ENCODE results near the gene MYT1. TPM values are rescaled to one million over a fixed set of nuclear protein-coding genes. Genes with fewer than 3 reads are reported as not detected.
A peak's percentile ranks its signal among the peaks of the same experiment; 100 is the strongest.

MYT1 gene
- total and polyA plus RNA-seq, 2 of the 13 experiments (the other 11 are each of a cell fraction or from before 2014, with no cell fraction given), result 0.58 to 2.5 TPM

- Histone ChIP-seq H3K27ac (ENCODE audit: extremely low read length, insufficient read depth, low read length) (no peak overlapping the region), H3K9me3 (ENCODE audit: low read length) (no peaks in the 10 kb centered on the region), H3K4me2 (ENCODE audit: low read depth, low read length) (no peak overlapping the region), H3K36me3 (replicated peaks in 1 of 2; ENCODE audit: control insufficient read depth in 1 of 2, insufficient read depth in 2 of 2, low read length in 2 of 2) (no peaks in the 10 kb centered on the region), H3K27me3 (ENCODE audit: control insufficient read depth in 1 of 2, insufficient read depth in 2 of 2, low read length in 2 of 2) (peaks cover 8 to 28% of the 10 kb centered on the region in 2 experiments), H3K79me2 (ENCODE audit: insufficient read depth, low read length) (no peaks in the 10 kb centered on the region), H3K4me1 (ENCODE audit: insufficient read depth, low read length) (peaks cover 69% of the 10 kb centered on the region), H3K9ac (ENCODE audit: insufficient read depth, low read depth, low read length) (no peak overlapping the region), H4K20me1 (ENCODE audit: insufficient read depth, low read length) (no peaks in the 10 kb centered on the region), H2AFZ (ENCODE audit: low read length) (no peak overlapping the region), H3K4me3 (replicated peaks in 1 of 3; ENCODE audit: insufficient read depth in 1 of 3, low read depth in 2 of 3, low read length in 3 of 3) (no peak overlapping the region)
- TF ChIP-seq RXRA (CRISPR knock-in tag; IDR thresholded peaks at IDR 0.05) (0 out of 2 replicates have a peak, but pooled peaks have one; percentile 10), NFE2L1 (CRISPR knock-in tag; IDR thresholded peaks at IDR 0.05; ENCODE audit: borderline replicate concordance) (0 out of 2 replicates have a peak, but pooled peaks have one; percentile 62), NR2F6 (IDR thresholded peaks at IDR 0.05) (no peak), NR2F6 (CRISPR knock-in tag; IDR thresholded peaks at IDR 0.05) (no peak), ZBTB25 (CRISPR knock-in tag; IDR thresholded peaks at IDR 0.05) (no peak), ZNF510 (CRISPR knock-in tag; IDR thresholded peaks at IDR 0.05; ENCODE audit: low read depth) (no peak)
- in situ Hi-C loops (cut with HindIII; ENCODE audit: extremely low pct_ligation_motif_present, low pct_unique_long_range_greater_than_20kb) (no loop called here), intact Hi-C loops (cut with micrococcal nuclease; ENCODE audit: unreplicated experiment) (no loop called here)
- no peak for DNase-seq (ENCODE audit: low spot score)
- ATAC-seq, result no peak
- CTCF ChIA-PET (ENCODE audit: low intra/inter-chr PET ratio, low total read pairs), result no interaction called here
- FAIRE-seq, result no peak
- 50% methylated on average over 9 of the region's 9 CpGs for WGBS (ENCODE audit: low lambda C conversion rate)
- POLR2A ChIA-PET, result interaction anchor here (2.0 kb wide), 1 partner anchor 8 kb away, joined by 8 read pairs; the partner anchor contains the start of gene PCMTD2
- BruUV-seq (replicated peaks), result no TSS peak
These were observed 83.0 kb downstream of the MYT1 start for GRCh38 chr20:64247307-64247618.

GRCh38 chr20:64247970-64248841 lies 84.0 kb downstream of the MYT1 start:
- CTCF ChIA-PET (ENCODE audit: low intra/inter-chr PET ratio, low total read pairs), result no interaction called here
- WGBS (ENCODE audit: low lambda C conversion rate), result 46% methylated on average over 33 of the region's 33 CpGs
- ATAC-seq (peak; percentile 26), FAIRE-seq (no peak), DNase-seq (ENCODE audit: low spot score) (no peak)
- no peaks in the 10 kb centered on the region for H3K36me3 ChIP-seq (replicated peaks in 1 of 2; ENCODE audit: control insufficient read depth in 1 of 2, insufficient read depth in 2 of 2, low read length in 2 of 2)
- H3K4me2 ChIP-seq (ENCODE audit: low read depth, low read length), result no peak overlapping the region; the same call in 1 of the 2 replicates
- peaks cover 8 to 28% of the 10 kb centered on the region in 2 experiments for H3K27me3 ChIP-seq (ENCODE audit: control insufficient read depth in 1 of 2, insufficient read depth in 2 of 2, low read length in 2 of 2)
- intact Hi-C loops (cut with micrococcal nuclease; ENCODE audit: unreplicated experiment) (no loop called here), in situ Hi-C loops (cut with HindIII; ENCODE audit: extremely low pct_ligation_motif_present, low pct_unique_long_range_greater_than_20kb) (no loop called here)
- POLR2A ChIA-PET, result interaction anchor here (1.0 kb wide), 1 partner anchor 59 kb away, joined by 3 read pairs; no protein-coding TSS in a partner anchor
- no peak overlapping the region for H3K4me3 ChIP-seq (replicated peaks in 1 of 3; ENCODE audit: insufficient read depth in 1 of 3, low read depth in 2 of 3, low read length in 3 of 3)
- no peaks in the 10 kb centered on the region for H3K9me3 ChIP-seq (ENCODE audit: low read length)
- H3K4me1 ChIP-seq (ENCODE audit: insufficient read depth, low read length), result peaks cover 68% of the 10 kb centered on the region
- no peak overlapping the region for H3K9ac ChIP-seq (ENCODE audit: insufficient read depth, low read depth, low read length)
- H3K27ac ChIP-seq (ENCODE audit: extremely low read length, insufficient read depth, low read length), result no peak overlapping the region
- H2AFZ ChIP-seq (ENCODE audit: low read length), result no peak overlapping the region
- H3K79me2 ChIP-seq (ENCODE audit: insufficient read depth, low read length), result no peaks in the 10 kb centered on the region
- BruUV-seq (replicated peaks), result no TSS peak
- no peaks in the 10 kb centered on the region for H4K20me1 ChIP-seq (ENCODE audit: insufficient read depth, low read length)
- TF ChIP-seq ZNF687 (CRISPR knock-in tag; IDR thresholded peaks at IDR 0.05) (0 out of 2 replicates have a peak, but pooled peaks have one; percentile 26), HCFC1 (IDR thresholded peaks at IDR 0.05; ENCODE audit: low read depth, low read length) (no peak), MXD1 (CRISPR knock-in tag; IDR thresholded peaks at IDR 0.05) (no peak), EED (CRISPR knock-in tag; IDR thresholded peaks at IDR 0.05) (peak; percentile 38; the same call in 1 of the 2 replicates), ZFY (CRISPR knock-in tag; IDR thresholded peaks at IDR 0.05) (peak; percentile 22; the same call in 1 of the 2 replicates), ZNF20 (CRISPR knock-in tag; IDR thresholded peaks at IDR 0.05) (no peak)

Data from HepG2 (cell line).